Activated T-cell treated with anti-CD3 and anti-CD28 coated beads for 1 hour (primary cell): ENCODE results near the gene DMKN.
A peak's percentile ranks its signal among the peaks of the same experiment; 100 is the strongest.

Experiments
- DNase-seq: peaks from one replicate; pipeline ENCODE4 v3.0.0-alpha.2; 2020; ENCODE audit warnings: low read depth

The DMKN gene

GRCh38 chr19:35549174-35549788 is 35.8 kb upstream of the DMKN start:
- DNase-seq, result peak; percentile 42

- DNase-seq, result no peak
These were observed 33.1 kb upstream of the DMKN start for GRCh38 chr19:35546532-35546931.

GRCh38 chr19:35545855-35546381 is 32.5 kb upstream of the DMKN start:
- peak; percentile 12 for DNase-seq

GRCh38 chr19:35545001-35545854 is 31.8 kb upstream of the DMKN start, which contains the start of gene TMEM147:
Gene TMEM147 (plus strand): TSS chr19:35545626. CDS start chr19:35545740, 114 bp downstream.
- peak; percentile 64 for DNase-seq

- DNase-seq, result no peak
These were observed 30.8 kb upstream of the DMKN start for GRCh38 chr19:35544110-35544802.

- DNase-seq, result no peak
These were observed 30.0 kb upstream of the DMKN start for GRCh38 chr19:35543280-35544109.

- no peak for DNase-seq
These were observed 28.8 kb upstream of the DMKN start for GRCh38 chr19:35542209-35542608.

- no peak for DNase-seq
These were observed 27.0 kb upstream of the DMKN start for GRCh38 chr19:35540356-35540927.

GRCh38 chr19:35539850-35540249 is 26.4 kb upstream of the DMKN start:
- DNase-seq, result no peak

- no peak for DNase-seq
These were observed 25.9 kb upstream of the DMKN start for GRCh38 chr19:35539314-35539713.

- no peak for DNase-seq
These were observed 21.5 kb upstream of the DMKN start for GRCh38 chr19:35534803-35535480.

- peak; percentile 31 for DNase-seq
These were observed 20.5 kb upstream of the DMKN start for GRCh38 chr19:35533822-35534392.

GRCh38 chr19:35533201-35533821 is 19.9 kb upstream of the DMKN start, which contains the start of gene GAPDHS:
Gene GAPDHS (plus strand): TSS chr19:35533456. CDS start chr19:35533528, 72 bp downstream.
- DNase-seq, result no peak

- DNase-seq, result no peak
These were observed 17.8 kb upstream of the DMKN start for GRCh38 chr19:35531291-35531690.

- DNase-seq, result no peak
These were observed 16.1 kb upstream of the DMKN start for GRCh38 chr19:35529241-35530218.

GRCh38 chr19:35528218-35529038 is 15.0 kb upstream of the DMKN start, which contains the start of gene SBSN:
Gene SBSN (minus strand): TSS chr19:35528311. CDS start chr19:35528281, 30 bp downstream.
- no peak for DNase-seq

GRCh38 chr19:35525873-35526272 is 12.4 kb upstream of the DMKN start:
- DNase-seq, result no peak
